ENCODE results near the gene COL18A1. TPM values are rescaled to one million over a fixed set of nuclear protein-coding genes. Genes with fewer than 3 reads are reported as not detected.

Gene COL18A1
- total RNA-seq, 1 experiment from 2014 or later, result 3.4 TPM

DNA sequence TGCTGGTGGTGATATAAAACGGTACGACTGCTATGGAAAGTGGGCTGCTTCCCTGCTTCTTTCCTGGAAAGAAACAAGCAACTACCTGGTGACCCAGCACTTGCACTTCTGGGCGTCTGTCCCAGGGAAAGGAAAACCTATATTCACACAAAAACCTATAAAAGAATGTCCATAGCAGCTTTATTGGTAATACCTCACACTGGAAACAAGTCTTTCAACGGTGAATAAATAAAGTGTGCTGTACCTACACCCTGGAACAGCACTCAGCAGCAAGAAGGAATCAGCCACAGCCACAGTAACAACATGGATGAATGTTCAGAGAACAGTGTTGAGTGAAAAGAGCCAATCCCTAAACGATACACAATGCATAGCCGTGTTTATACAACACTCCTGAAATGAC lies 117.4 kb downstream of the COL18A1 start:
- H3K9me3 Mint-ChIP-seq (ENCODE audit: unreplicated experiment), result peaks cover 28% of the 10 kb centered on the region
- CTCF ChIA-PET, result no interaction called here
- POLR2A ChIA-PET, result no interaction called here
- no peaks in the 10 kb centered on the region for H3K4me1 Mint-ChIP-seq (ENCODE audit: insufficient read depth, unreplicated experiment)
- H3K27ac Mint-ChIP-seq (ENCODE audit: low read depth, unreplicated experiment), result no peak overlapping the region
- DNase-seq (ENCODE audit: unreplicated experiment), result no peak
- H3K4me3 Mint-ChIP-seq (ENCODE audit: unreplicated experiment), result no peak overlapping the region
- TF ChIP-seq, protein P1, sequence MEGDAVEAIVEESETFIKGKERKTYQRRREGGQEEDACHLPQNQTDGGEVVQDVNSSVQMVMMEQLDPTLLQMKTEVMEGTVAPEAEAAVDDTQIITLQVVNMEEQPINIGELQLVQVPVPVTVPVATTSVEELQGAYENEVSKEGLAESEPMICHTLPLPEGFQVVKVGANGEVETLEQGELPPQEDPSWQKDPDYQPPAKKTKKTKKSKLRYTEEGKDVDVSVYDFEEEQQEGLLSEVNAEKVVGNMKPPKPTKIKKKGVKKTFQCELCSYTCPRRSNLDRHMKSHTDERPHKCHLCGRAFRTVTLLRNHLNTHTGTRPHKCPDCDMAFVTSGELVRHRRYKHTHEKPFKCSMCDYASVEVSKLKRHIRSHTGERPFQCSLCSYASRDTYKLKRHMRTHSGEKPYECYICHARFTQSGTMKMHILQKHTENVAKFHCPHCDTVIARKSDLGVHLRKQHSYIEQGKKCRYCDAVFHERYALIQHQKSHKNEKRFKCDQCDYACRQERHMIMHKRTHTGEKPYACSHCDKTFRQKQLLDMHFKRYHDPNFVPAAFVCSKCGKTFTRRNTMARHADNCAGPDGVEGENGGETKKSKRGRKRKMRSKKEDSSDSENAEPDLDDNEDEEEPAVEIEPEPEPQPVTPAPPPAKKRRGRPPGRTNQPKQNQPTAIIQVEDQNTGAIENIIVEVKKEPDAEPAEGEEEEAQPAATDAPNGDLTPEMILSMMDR (IDR thresholded peaks at IDR 0.05; ENCODE audit: unreplicated experiment), result no peak
- BruUV-seq (replicated peaks), result no TSS peak
- no peaks in the 10 kb centered on the region for H3K27me3 Mint-ChIP-seq (ENCODE audit: insufficient read depth, unreplicated experiment)
- intact Hi-C loops (cut with micrococcal nuclease), result no loop called here
- peaks cover 44% of the 10 kb centered on the region for H3K36me3 Mint-ChIP-seq (ENCODE audit: insufficient read depth, unreplicated experiment)

DNA sequence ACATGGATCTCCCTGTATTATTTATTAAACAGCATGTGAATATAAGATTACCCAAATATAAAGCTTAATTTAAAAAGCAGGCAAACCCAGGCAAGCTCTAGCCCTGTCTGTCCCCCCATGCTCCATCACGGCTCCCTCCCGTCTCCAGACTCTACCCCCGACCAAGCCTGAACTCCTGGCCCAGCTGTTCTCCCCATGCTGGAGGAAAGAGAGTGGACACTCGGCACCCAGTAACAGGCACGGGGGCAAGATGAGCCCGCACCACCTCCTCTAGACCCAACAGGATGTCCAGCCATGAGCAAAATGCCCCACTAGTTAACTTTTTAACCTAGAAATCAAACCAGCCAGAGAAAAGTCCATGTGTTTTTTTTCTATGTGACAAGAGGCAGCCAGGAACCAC lies 118.0 kb downstream of the COL18A1 start:
- no peak overlapping the region for H3K4me3 Mint-ChIP-seq (ENCODE audit: unreplicated experiment)
- CTCF ChIA-PET, result interaction anchor here (0.6 to 0.7 kb wide), 2 partner anchors 10 to 350 kb away, joined by 3 to 5 read pairs; no protein-coding TSS in a partner anchor
- H3K4me1 Mint-ChIP-seq (ENCODE audit: insufficient read depth, unreplicated experiment), result no peaks in the 10 kb centered on the region
- peaks cover 24% of the 10 kb centered on the region for H3K9me3 Mint-ChIP-seq (ENCODE audit: unreplicated experiment)
- TF ChIP-seq, protein P1 (IDR thresholded peaks at IDR 0.05; ENCODE audit: unreplicated experiment), result no peak
- peaks cover 44% of the 10 kb centered on the region for H3K36me3 Mint-ChIP-seq (ENCODE audit: insufficient read depth, unreplicated experiment)
- POLR2A ChIA-PET, result interaction anchor here (0.8 kb wide), 1 partner anchor 21 kb away, joined by 4 read pairs; no protein-coding TSS in a partner anchor
- no TSS peak for BruUV-seq (replicated peaks)
- intact Hi-C loops (cut with micrococcal nuclease), result no loop called here
- H3K27ac Mint-ChIP-seq (ENCODE audit: low read depth, unreplicated experiment), result no peak overlapping the region
- H3K27me3 Mint-ChIP-seq (ENCODE audit: insufficient read depth, unreplicated experiment), result no peaks in the 10 kb centered on the region
- no peak for DNase-seq (ENCODE audit: unreplicated experiment)

DNA sequence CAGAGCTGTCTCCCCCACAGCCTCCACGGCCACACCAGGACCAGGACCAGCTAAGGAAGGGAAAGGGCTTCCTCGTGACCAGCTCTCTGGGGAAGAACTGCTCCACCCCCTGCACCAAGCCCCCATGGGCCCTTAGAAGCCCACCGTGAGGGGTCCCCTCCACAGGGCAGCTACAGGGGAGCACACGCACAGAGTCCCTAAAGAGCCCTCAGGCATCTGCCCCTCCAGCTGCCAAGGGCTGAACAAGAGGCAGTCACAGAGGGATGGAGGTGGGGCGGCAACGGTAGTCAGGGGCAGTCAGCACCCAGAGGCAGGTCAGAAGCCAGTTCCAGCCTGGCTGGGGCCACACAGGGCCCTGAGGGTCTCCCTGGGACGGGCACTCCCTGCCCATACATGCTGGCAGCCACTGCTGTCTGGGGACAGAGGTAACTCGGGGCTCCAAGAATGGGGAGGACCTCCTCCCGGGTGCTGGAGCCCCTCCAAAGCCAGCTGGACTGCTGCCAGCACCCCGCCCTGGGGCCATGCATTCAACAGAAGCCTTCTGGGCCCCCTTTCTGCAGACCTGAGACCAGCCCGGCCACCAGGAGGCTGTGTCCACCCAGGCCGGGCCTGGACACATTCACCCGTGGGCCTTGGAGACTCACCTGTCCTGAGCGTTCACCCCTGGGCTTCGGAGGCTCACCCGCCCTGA lies 118.6 kb downstream of the COL18A1 start:
- intact Hi-C loops (cut with micrococcal nuclease), result no loop called here
- peaks cover 19% of the 10 kb centered on the region for H3K9me3 Mint-ChIP-seq (ENCODE audit: unreplicated experiment)
- TF ChIP-seq, protein P1 (IDR thresholded peaks at IDR 0.05; ENCODE audit: unreplicated experiment), result no peak
- no peak overlapping the region for H3K27ac Mint-ChIP-seq (ENCODE audit: low read depth, unreplicated experiment)
- no TSS peak for BruUV-seq (replicated peaks)
- ChIA-PET CTCF (interaction anchor here (0.6 to 0.7 kb wide), 3 partner anchors 11 to 349 kb away, joined by 3 to 5 read pairs (median 3); no protein-coding TSS in a partner anchor), POLR2A (interaction anchor here (0.6 to 0.8 kb wide), 2 partner anchors 22 to 57 kb away, joined by 3 to 4 read pairs; no protein-coding TSS in a partner anchor)
- no peak overlapping the region for H3K4me3 Mint-ChIP-seq (ENCODE audit: unreplicated experiment)
- peaks cover 46% of the 10 kb centered on the region for H3K36me3 Mint-ChIP-seq (ENCODE audit: insufficient read depth, unreplicated experiment)
- H3K4me1 Mint-ChIP-seq (ENCODE audit: insufficient read depth, unreplicated experiment), result no peaks in the 10 kb centered on the region
- H3K27me3 Mint-ChIP-seq (ENCODE audit: insufficient read depth, unreplicated experiment), result no peaks in the 10 kb centered on the region
- DNase-seq (ENCODE audit: unreplicated experiment), result no peak

DNA sequence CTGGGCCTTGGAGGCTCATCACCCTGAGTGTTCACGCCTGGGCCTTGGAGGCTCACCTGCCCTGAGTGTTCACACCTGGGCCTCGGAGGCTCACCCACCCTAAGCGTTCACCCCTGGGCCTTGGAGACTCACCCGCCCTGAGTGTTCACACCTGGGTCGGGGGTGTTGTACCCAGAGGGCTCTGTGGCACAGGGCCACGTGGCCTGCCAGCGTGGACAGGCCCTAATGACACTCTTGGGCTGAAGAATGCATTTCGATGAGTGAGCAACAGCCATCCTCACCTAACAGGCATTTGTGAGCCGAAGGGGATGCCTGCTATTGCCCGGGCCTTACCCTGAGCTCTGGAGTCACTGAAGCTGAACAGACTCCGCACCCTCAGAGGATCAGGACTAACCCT lies 119.8 kb downstream of the COL18A1 start:
- no peak for DNase-seq (ENCODE audit: unreplicated experiment)
- no peak overlapping the region for H3K27ac Mint-ChIP-seq (ENCODE audit: low read depth, unreplicated experiment)
- TF ChIP-seq, protein P1 (IDR thresholded peaks at IDR 0.05; ENCODE audit: unreplicated experiment), result no peak
- no peaks in the 10 kb centered on the region for H3K4me1 Mint-ChIP-seq (ENCODE audit: insufficient read depth, unreplicated experiment)
- BruUV-seq (replicated peaks), result no TSS peak
- intact Hi-C loops (cut with micrococcal nuclease), result no loop called here
- H3K9me3 Mint-ChIP-seq (ENCODE audit: unreplicated experiment), result peaks cover 7% of the 10 kb centered on the region
- no peak overlapping the region for H3K4me3 Mint-ChIP-seq (ENCODE audit: unreplicated experiment)
- ChIA-PET POLR2A (no interaction called here), CTCF (interaction anchor here (0.7 kb wide), 1 partner anchor 9 kb away, joined by 3 read pairs; no protein-coding TSS in a partner anchor)
- H3K36me3 Mint-ChIP-seq (ENCODE audit: insufficient read depth, unreplicated experiment), result peaks cover 40% of the 10 kb centered on the region
- H3K27me3 Mint-ChIP-seq (ENCODE audit: insufficient read depth, unreplicated experiment), result no peaks in the 10 kb centered on the region

All from MCF 10A (cell line).